Duodenal mucosa (tissue), 2 donors: ENCODE measurements around the gene HOXD13.
A peak's percentile ranks its signal among the peaks of the same experiment; 100 is the strongest.

ENCODE experiments used
- H3K27ac ChIP-seq: one replicate; pipeline ENCODE4 v1.7.0; 2013; ENCODE audit warnings: low read depth, low read length
- H3K27me3 ChIP-seq, 2 donors: one replicate each; pipeline ENCODE4 v1.7.0; 2013; ENCODE audit warnings: low read length in 2 of 2, control low read depth in 1 of 2; ENCODE audit not compliant: insufficient read depth in 2 of 2, control insufficient read depth in 1 of 2
- H3K36me3 ChIP-seq, 2 donors: one replicate each; pipeline ENCODE4 v1.7.0; 2013; ENCODE audit warnings: low read length in 2 of 2, control low read depth in 1 of 2; ENCODE audit not compliant: insufficient read depth in 2 of 2, control insufficient read depth in 1 of 2
- H3K4me1 ChIP-seq, 2 donors: one replicate each; pipeline ENCODE4 v1.7.0; 2013; ENCODE audit warnings: low read length in 2 of 2, control low read depth in 1 of 2; ENCODE audit not compliant: insufficient read depth in 2 of 2, control insufficient read depth in 1 of 2
- H3K4me3 ChIP-seq, 2 donors: one replicate each; pipeline ENCODE4 v1.7.0; 2013; ENCODE audit warnings: low read length in 2 of 2, low read depth in 1 of 2
- H3K9ac ChIP-seq, 2 donors: one replicate each; pipeline ENCODE4 v1.7.0; 2013; ENCODE audit warnings: low read length in 2 of 2, low read depth in 1 of 2
- H3K9me3 ChIP-seq, 2 donors: one replicate each; pipeline ENCODE4 v1.7.0; 2013; ENCODE audit warnings: low read length in 2 of 2, control low read depth in 1 of 2; ENCODE audit not compliant: control insufficient read depth in 1 of 2

The HOXD13 gene

GRCh38 chr2:176106581-176107539, 14.3 kb downstream of the HOXD13 start, which contains the start of gene HOXD11:
Gene HOXD11, plus strand, starts transcription at chr2:176107280. Its CDS starts 76 bp downstream, at chr2:176107356.
- H3K27me3 ChIP-seq, result peaks cover 84 to 92% of the 10 kb centered on the region in 2 donors
- H3K27ac ChIP-seq, result no peak within 1 kb of the TSS
- H3K9me3 ChIP-seq, result no peaks in the 10 kb centered on the region
- H3K4me3 ChIP-seq, result peak within 1 kb of the TSS in 1 of 2 donors; percentile 32
- H3K9ac ChIP-seq, result no peak within 1 kb of the TSS
- H3K4me1 ChIP-seq, result peaks cover 0 to 5% of the 10 kb centered on the region in 2 donors
- H3K36me3 ChIP-seq, result no peaks in the 10 kb centered on the region

GRCh38 chr2:176107731-176108181, 15.2 kb downstream of the HOXD13 start:
- H3K27me3 ChIP-seq, result peaks cover 86 to 92% of the 10 kb centered on the region in 2 donors
- no peak overlapping the region for H3K9ac ChIP-seq
- peaks cover 0 to 5% of the 10 kb centered on the region in 2 donors for H3K4me1 ChIP-seq

GRCh38 chr2:176109192-176109901, 16.8 kb downstream of the HOXD13 start:
- peaks cover 0 to 5% of the 10 kb centered on the region in 2 donors for H3K4me1 ChIP-seq
- H3K4me3 ChIP-seq, result no peak overlapping the region
- no peak overlapping the region for H3K9ac ChIP-seq
- H3K27me3 ChIP-seq, result peaks cover 87 to 92% of the 10 kb centered on the region in 2 donors
- no peak overlapping the region for H3K27ac ChIP-seq
- no peaks in the 10 kb centered on the region for H3K36me3 ChIP-seq
- no peaks in the 10 kb centered on the region for H3K9me3 ChIP-seq

More at GRCh38 chr2:176107731-176108181, 15.2 kb downstream of the HOXD13 start:
- Histone ChIP-seq H3K4me3 (no peak overlapping the region), H3K36me3 (no peaks in the 10 kb centered on the region), H3K27ac (no peak overlapping the region), H3K9me3 (no peaks in the 10 kb centered on the region)

- no peak overlapping the region for H3K4me3 ChIP-seq
- H3K27ac ChIP-seq, result no peak overlapping the region
- H3K4me1 ChIP-seq, result peaks cover 0 to 5% of the 10 kb centered on the region in 2 donors
- no peaks in the 10 kb centered on the region for H3K36me3 ChIP-seq
- no peaks in the 10 kb centered on the region for H3K9me3 ChIP-seq
- H3K9ac ChIP-seq, result no peak overlapping the region
- H3K27me3 ChIP-seq, result peaks cover 87 to 92% of the 10 kb centered on the region in 2 donors
Measured at GRCh38 chr2:176109946-176110345, 17.4 kb downstream of the HOXD13 start.

GRCh38 chr2:176110415-176111308, 18.1 kb downstream of the HOXD13 start:
- no peak overlapping the region for H3K4me3 ChIP-seq
- no peak overlapping the region for H3K27ac ChIP-seq
- H3K9ac ChIP-seq, result no peak overlapping the region
- H3K27me3 ChIP-seq, result peaks cover 85 to 92% of the 10 kb centered on the region in 2 donors
- H3K9me3 ChIP-seq, result no peaks in the 10 kb centered on the region
- no peaks in the 10 kb centered on the region for H3K36me3 ChIP-seq
- H3K4me1 ChIP-seq, result peaks cover 0 to 5% of the 10 kb centered on the region in 2 donors

- H3K36me3 ChIP-seq, result no peaks in the 10 kb centered on the region
- peaks cover 0 to 5% of the 10 kb centered on the region in 2 donors for H3K4me1 ChIP-seq
- peaks cover 84 to 92% of the 10 kb centered on the region in 2 donors for H3K27me3 ChIP-seq
- H3K27ac ChIP-seq, result no peak overlapping the region
- no peak overlapping the region for H3K9ac ChIP-seq
- no peak overlapping the region for H3K4me3 ChIP-seq
- no peaks in the 10 kb centered on the region for H3K9me3 ChIP-seq
Measured at GRCh38 chr2:176111309-176111663, 18.8 kb downstream of the HOXD13 start.

GRCh38 chr2:176111846-176112374, 19.4 kb downstream of the HOXD13 start:
- Histone ChIP-seq H3K4me3 (no peak overlapping the region), H3K36me3 (no peaks in the 10 kb centered on the region), H3K9ac (no peak overlapping the region), H3K4me1 (peaks cover 0 to 4% of the 10 kb centered on the region in 2 donors), H3K27me3 (peaks cover 87 to 93% of the 10 kb centered on the region in 2 donors), H3K9me3 (no peaks in the 10 kb centered on the region), H3K27ac (peak overlapping the region; percentile 10)

- Histone ChIP-seq H3K27ac (peak overlapping the region; percentile 10), H3K27me3 (peaks cover 90 to 96% of the 10 kb centered on the region in 2 donors), H3K9me3 (no peaks in the 10 kb centered on the region), H3K4me3 (no peak overlapping the region), H3K9ac (no peak overlapping the region), H3K4me1 (no peaks in the 10 kb centered on the region), H3K36me3 (no peaks in the 10 kb centered on the region)
Measured at GRCh38 chr2:176112375-176113302, 20.1 kb downstream of the HOXD13 start.
